IMR-90 (cell line): ENCODE results near the gene C20orf202.

Source experiments
- BHLHE40 ChIP-seq: fragments of 150-350 bp; IDR thresholded peaks from 2 replicates; pipeline ENCODE4 v1.6.1; 2016; ENCODE audit warnings: mild to moderate bottlenecking, low read depth, low read length
- CEBPB ChIP-seq: IDR thresholded peaks from 2 replicates; pipeline ENCODE4 v1.6.1; 2012; ENCODE audit warnings: low read depth, low read length, improper control_type of control experiment
- CHD1 ChIP-seq: IDR thresholded peaks from 2 replicates; pipeline ENCODE4 v1.6.1; 2012; ENCODE audit warnings: low read depth, low read length, improper control_type of control experiment
- CTCF ChIP-seq: conservative IDR thresholded peaks from 2 replicates; pipeline ENCODE4 v1.5.1; 2012; ENCODE audit warnings: mild to moderate bottlenecking, low read depth, low read length, improper control_type of control experiment
- MAFK ChIP-seq: IDR thresholded peaks from 2 replicates; pipeline ENCODE4 v1.6.1; 2012; ENCODE audit warnings: low read depth, low read length, improper control_type of control experiment
- MAZ ChIP-seq: IDR thresholded peaks from 2 replicates; pipeline ENCODE4 v1.6.1; 2012; ENCODE audit warnings: low read depth, mild to moderate bottlenecking, low read length, improper control_type of control experiment, moderate library complexity, borderline replicate concordance
- MXI1 ChIP-seq: IDR thresholded peaks from 2 replicates; pipeline ENCODE4 v1.6.1; 2012; ENCODE audit warnings: low read depth, mild to moderate bottlenecking, low read length, moderate library complexity, borderline replicate concordance
- POLR2A ChIP-seq: IDR thresholded peaks from 2 replicates; pipeline ENCODE4 v1.6.1; 2012; ENCODE audit warnings: mild to moderate bottlenecking, low read depth, low read length
- RAD21 ChIP-seq: IDR thresholded peaks from 2 replicates; pipeline ENCODE4 v1.6.1; 2012; ENCODE audit warnings: low read length, improper control_type of control experiment
- RCOR1 ChIP-seq: IDR thresholded peaks from 2 replicates; pipeline ENCODE4 v1.6.1; 2012; ENCODE audit warnings: mild to moderate bottlenecking, low read length, improper control_type of control experiment; ENCODE audit not compliant: insufficient replicate concordance
- USF2 ChIP-seq: fragments of 150-350 bp; IDR thresholded peaks from 2 replicates; pipeline ENCODE4 v1.6.1; 2017; ENCODE audit warnings: mild to moderate bottlenecking, antibody characterized with exemption, low read length, low read depth

GRCh38 chr20:1165941-1166340 lies 37.3 kb upstream of the C20orf202 start:
- TF ChIP-seq CTCF (no peak), USF2 (no peak), POLR2A (no peak), MAZ (no peak), BHLHE40 (no peak), RCOR1 (no peak), CEBPB (no peak), CHD1 (no peak), RAD21 (no peak), MAFK (no peak), MXI1 (no peak)
